HEK293T (cell line): ENCODE measurements around the gene AGRP.

ENCODE experiments used
- BHLHE40 ChIP-seq: fragments of 450-650 bp; IDR thresholded peaks from 2 replicates; pipeline ENCODE4 v1.6.1; 2016; ENCODE audit warnings: mild to moderate bottlenecking, moderate library complexity, borderline replicate concordance
- ELF4 ChIP-seq: fragments of 450-650 bp; IDR thresholded peaks from 2 replicates; pipeline ENCODE4 v1.6.1; 2017; ENCODE audit warnings: antibody characterized with exemption
- FOXK2 ChIP-seq: fragments of 450-650 bp; IDR thresholded peaks from 2 replicates; pipeline ENCODE4 v1.6.1; 2016; ENCODE audit warnings: mild to moderate bottlenecking
- SP1 ChIP-seq: fragments of 450-650 bp; IDR thresholded peaks from 2 replicates; pipeline ENCODE4 v1.6.1; 2017

- TF ChIP-seq BHLHE40 (no peak), FOXK2 (no peak), ELF4 (no peak), SP1 (no peak)
Observed at GRCh38 chr16:67521095-67521804, 37.9 kb upstream of the AGRP start.
